ENCODE measurements around the gene MUC21. TPM values are rescaled to one million over a fixed set of nuclear protein-coding genes. Genes with fewer than 3 reads are reported as not detected.

The MUC21 gene
- total RNA-seq, 1 experiment from 2014 or later, result not detected

GRCh38 chr6:31007694-31008093 is 24.2 kb downstream of the MUC21 start:
- CTCF ChIA-PET, result interaction anchor here (0.6 to 1.6 kb wide), 2 partner anchors 82 to 92 kb away, joined by 4 read pairs; no protein-coding TSS in a partner anchor
- Mint-ChIP-seq H3K4me1 (ENCODE audit: insufficient read depth, unreplicated experiment) (peaks cover 50% of the 10 kb centered on the region), H3K9me3 (ENCODE audit: unreplicated experiment) (peaks cover 8% of the 10 kb centered on the region), H3K4me3 (ENCODE audit: unreplicated experiment) (no peak overlapping the region), H3K27me3 (ENCODE audit: insufficient read depth, unreplicated experiment) (no peaks in the 10 kb centered on the region), H3K36me3 (ENCODE audit: insufficient read depth, unreplicated experiment) (no peaks in the 10 kb centered on the region), H3K27ac (ENCODE audit: low read depth, unreplicated experiment) (peak overlapping the region; percentile 73)
- peak; percentile 49 for DNase-seq (ENCODE audit: unreplicated experiment)
- intact Hi-C loops (cut with micrococcal nuclease), result no loop called here
- TF ChIP-seq, protein P1, sequence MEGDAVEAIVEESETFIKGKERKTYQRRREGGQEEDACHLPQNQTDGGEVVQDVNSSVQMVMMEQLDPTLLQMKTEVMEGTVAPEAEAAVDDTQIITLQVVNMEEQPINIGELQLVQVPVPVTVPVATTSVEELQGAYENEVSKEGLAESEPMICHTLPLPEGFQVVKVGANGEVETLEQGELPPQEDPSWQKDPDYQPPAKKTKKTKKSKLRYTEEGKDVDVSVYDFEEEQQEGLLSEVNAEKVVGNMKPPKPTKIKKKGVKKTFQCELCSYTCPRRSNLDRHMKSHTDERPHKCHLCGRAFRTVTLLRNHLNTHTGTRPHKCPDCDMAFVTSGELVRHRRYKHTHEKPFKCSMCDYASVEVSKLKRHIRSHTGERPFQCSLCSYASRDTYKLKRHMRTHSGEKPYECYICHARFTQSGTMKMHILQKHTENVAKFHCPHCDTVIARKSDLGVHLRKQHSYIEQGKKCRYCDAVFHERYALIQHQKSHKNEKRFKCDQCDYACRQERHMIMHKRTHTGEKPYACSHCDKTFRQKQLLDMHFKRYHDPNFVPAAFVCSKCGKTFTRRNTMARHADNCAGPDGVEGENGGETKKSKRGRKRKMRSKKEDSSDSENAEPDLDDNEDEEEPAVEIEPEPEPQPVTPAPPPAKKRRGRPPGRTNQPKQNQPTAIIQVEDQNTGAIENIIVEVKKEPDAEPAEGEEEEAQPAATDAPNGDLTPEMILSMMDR (IDR thresholded peaks at IDR 0.05; ENCODE audit: unreplicated experiment), result no peak
- no TSS peak for BruUV-seq (replicated peaks)
- POLR2A ChIA-PET, result interaction anchor here (0.6 to 1.2 kb wide), 8 partner anchors 8 to 81 kb away, joined by 3 to 7 read pairs (median 4); no protein-coding TSS in a partner anchor

DNA sequence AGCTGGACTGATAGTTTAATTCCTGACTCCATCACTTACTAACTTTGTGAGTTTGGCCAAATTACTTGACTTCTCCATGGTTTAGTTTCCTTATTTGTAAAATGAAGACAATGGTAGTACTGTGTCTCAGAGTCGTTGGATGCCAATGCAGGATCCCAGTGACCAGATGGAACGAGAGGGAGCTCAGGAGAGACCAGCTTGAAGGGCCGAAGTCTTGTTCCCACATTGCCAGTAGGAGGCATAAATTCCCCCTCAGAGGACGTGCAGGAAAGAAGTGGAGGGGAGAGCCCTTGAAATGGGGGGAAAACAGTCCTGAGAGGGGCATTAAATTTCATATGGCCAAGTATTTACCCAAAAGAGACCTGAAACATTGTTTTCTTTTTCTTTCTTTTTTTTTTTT is 24.6 kb downstream of the MUC21 start:
- H3K9me3 Mint-ChIP-seq (ENCODE audit: unreplicated experiment), result peaks cover 9% of the 10 kb centered on the region
- peak overlapping the region; percentile 20 for H3K4me3 Mint-ChIP-seq (ENCODE audit: unreplicated experiment)
- H3K27me3 Mint-ChIP-seq (ENCODE audit: insufficient read depth, unreplicated experiment), result no peaks in the 10 kb centered on the region
- DNase-seq (ENCODE audit: unreplicated experiment), result no peak
- no TSS peak for BruUV-seq (replicated peaks)
- H3K36me3 Mint-ChIP-seq (ENCODE audit: insufficient read depth, unreplicated experiment), result no peaks in the 10 kb centered on the region
- peak overlapping the region; percentile 73 for H3K27ac Mint-ChIP-seq (ENCODE audit: low read depth, unreplicated experiment)
- CTCF ChIA-PET, result interaction anchor here (0.6 to 1.6 kb wide), 3 partner anchors 71 to 93 kb away, joined by 4 read pairs; no protein-coding TSS in a partner anchor
- H3K4me1 Mint-ChIP-seq (ENCODE audit: insufficient read depth, unreplicated experiment), result peaks cover 50% of the 10 kb centered on the region
- intact Hi-C loops (cut with micrococcal nuclease), result no loop called here
- TF ChIP-seq, protein P1 (IDR thresholded peaks at IDR 0.05; ENCODE audit: unreplicated experiment), result no peak
- POLR2A ChIA-PET, result interaction anchor here (0.6 to 1.2 kb wide), 8 partner anchors 9 to 81 kb away, joined by 3 to 7 read pairs (median 4); no protein-coding TSS in a partner anchor

DNA sequence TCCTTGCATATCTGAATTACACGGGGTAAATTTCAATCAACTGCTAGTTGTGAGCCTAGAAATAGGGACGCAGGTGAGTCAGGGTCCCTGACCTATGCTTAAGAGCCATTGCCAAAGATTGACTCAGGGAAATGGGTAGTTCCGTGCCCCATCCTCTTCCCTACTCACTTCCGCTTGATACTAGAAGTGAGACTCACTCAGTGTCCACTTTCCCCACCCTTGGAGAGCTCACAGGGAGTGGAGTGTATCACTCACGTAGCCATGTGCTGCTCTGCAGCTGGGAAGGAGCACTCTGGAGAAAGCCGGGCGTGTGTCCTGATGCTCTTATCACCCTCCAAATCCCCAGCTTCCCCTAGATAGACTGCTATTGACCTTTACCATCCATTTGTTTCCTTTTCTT is 26.2 kb downstream of the MUC21 start:
- no peak for DNase-seq (ENCODE audit: unreplicated experiment)
- Mint-ChIP-seq H3K36me3 (ENCODE audit: insufficient read depth, unreplicated experiment) (no peaks in the 10 kb centered on the region), H3K4me3 (ENCODE audit: unreplicated experiment) (no peak overlapping the region), H3K27ac (ENCODE audit: low read depth, unreplicated experiment) (no peak overlapping the region), H3K9me3 (ENCODE audit: unreplicated experiment) (peaks cover 17% of the 10 kb centered on the region), H3K4me1 (ENCODE audit: insufficient read depth, unreplicated experiment) (peaks cover 48% of the 10 kb centered on the region), H3K27me3 (ENCODE audit: insufficient read depth, unreplicated experiment) (no peaks in the 10 kb centered on the region)
- CTCF ChIA-PET, result interaction anchor here (1.1 kb wide), 1 partner anchor 94 kb away, joined by 3 read pairs; no protein-coding TSS in a partner anchor
- no TSS peak for BruUV-seq (replicated peaks)
- POLR2A ChIA-PET, result no interaction called here
- intact Hi-C loops (cut with micrococcal nuclease), result no loop called here
- TF ChIP-seq, protein P1 (IDR thresholded peaks at IDR 0.05; ENCODE audit: unreplicated experiment), result no peak

GRCh38 chr6:31010393-31011060 is 27.0 kb downstream of the MUC21 start, which contains the start of gene MUC22:
Gene MUC22 (plus strand): TSS chr6:31010474. CDS start chr6:31010707, 233 bp downstream.
- ChIA-PET CTCF (interaction anchor here (1.1 kb wide), 1 partner anchor 94 kb away, joined by 3 read pairs; no protein-coding TSS in a partner anchor), POLR2A (no interaction called here)
- DNase-seq (ENCODE audit: unreplicated experiment), result peak; percentile 41

More at GRCh38 chr6:31010393-31011060, 27.0 kb downstream of the MUC21 start, which contains the start of gene MUC22:
- TF ChIP-seq, protein P1 (IDR thresholded peaks at IDR 0.05; ENCODE audit: unreplicated experiment), result no peak
- peaks cover 17% of the 10 kb centered on the region for H3K9me3 Mint-ChIP-seq (ENCODE audit: unreplicated experiment)
- H3K27me3 Mint-ChIP-seq (ENCODE audit: insufficient read depth, unreplicated experiment), result no peaks in the 10 kb centered on the region
- peaks cover 40% of the 10 kb centered on the region for H3K4me1 Mint-ChIP-seq (ENCODE audit: insufficient read depth, unreplicated experiment)
- peak within 1 kb of the TSS; percentile 55 for H3K27ac Mint-ChIP-seq (ENCODE audit: low read depth, unreplicated experiment)
- no TSS peak for BruUV-seq (replicated peaks)
- H3K4me3 Mint-ChIP-seq (ENCODE audit: unreplicated experiment), result no peak within 1 kb of the TSS
- no peaks in the 10 kb centered on the region for H3K36me3 Mint-ChIP-seq (ENCODE audit: insufficient read depth, unreplicated experiment)
- intact Hi-C loops (cut with micrococcal nuclease), result no loop called here

All from MCF 10A (cell line).